ENCODE measurements around the gene ATG5.

DNA sequence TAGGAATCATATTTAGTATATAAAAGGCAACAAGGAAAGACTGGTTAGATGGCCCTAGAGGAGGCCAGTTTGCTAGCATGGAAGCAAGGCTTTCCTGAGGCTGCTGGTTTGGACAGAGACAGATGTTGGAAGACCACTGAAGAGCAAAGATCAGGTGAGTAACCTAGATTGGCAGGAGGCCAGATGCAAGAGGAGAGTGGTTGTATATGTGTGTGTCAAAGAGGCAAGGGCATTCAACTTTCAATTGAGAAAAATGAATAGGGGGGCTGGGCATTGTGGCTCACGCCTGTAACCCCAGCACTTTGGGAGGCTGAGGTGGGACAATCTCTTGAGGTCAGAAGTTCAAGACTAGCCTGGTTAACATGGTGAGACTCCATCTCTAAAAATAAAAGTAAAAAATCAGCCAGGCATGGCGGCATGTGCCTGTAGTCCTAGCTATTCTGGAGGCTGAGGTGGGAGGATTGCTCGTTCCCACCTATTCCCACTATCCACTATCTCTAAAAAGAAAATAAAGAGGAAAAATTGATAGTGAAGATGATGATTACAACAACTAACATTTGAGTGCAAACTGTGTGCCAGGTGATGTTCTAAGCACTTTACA, 159.6 kb downstream of the ATG5 start:
- TF ChIP-seq EZH2phosphoT487 (IDR thresholded peaks at IDR 0.05; ENCODE audit: borderline replicate concordance, low read depth, low read length), result no peak
- TF ChIP-seq, protein P1, sequence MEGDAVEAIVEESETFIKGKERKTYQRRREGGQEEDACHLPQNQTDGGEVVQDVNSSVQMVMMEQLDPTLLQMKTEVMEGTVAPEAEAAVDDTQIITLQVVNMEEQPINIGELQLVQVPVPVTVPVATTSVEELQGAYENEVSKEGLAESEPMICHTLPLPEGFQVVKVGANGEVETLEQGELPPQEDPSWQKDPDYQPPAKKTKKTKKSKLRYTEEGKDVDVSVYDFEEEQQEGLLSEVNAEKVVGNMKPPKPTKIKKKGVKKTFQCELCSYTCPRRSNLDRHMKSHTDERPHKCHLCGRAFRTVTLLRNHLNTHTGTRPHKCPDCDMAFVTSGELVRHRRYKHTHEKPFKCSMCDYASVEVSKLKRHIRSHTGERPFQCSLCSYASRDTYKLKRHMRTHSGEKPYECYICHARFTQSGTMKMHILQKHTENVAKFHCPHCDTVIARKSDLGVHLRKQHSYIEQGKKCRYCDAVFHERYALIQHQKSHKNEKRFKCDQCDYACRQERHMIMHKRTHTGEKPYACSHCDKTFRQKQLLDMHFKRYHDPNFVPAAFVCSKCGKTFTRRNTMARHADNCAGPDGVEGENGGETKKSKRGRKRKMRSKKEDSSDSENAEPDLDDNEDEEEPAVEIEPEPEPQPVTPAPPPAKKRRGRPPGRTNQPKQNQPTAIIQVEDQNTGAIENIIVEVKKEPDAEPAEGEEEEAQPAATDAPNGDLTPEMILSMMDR (conservative IDR thresholded peaks at IDR 0.05; ENCODE audit: low read length), result no peak
